HepG2 (cell line): Measurements from ENCODE around the gene SPECC1L. TPM values are rescaled to one million over a fixed set of nuclear protein-coding genes. Genes with fewer than 3 reads are reported as not detected.

Experiments used
- ATAC-seq: fragments of 200-7000 bp; cut with Tn5 transposase; 3 replicates; pipeline ENCODE4 v1.9.1; 2020; ENCODE audit warnings: mild to moderate bottlenecking, moderate library complexity
- BruUV-seq: library from RNA; stranded (reverse); fragments of 400-500 nt; replicated peaks from 2 replicates; lab custom pipeline; 2021; lab: Mats Ljungman, UMichigan
- CTCF ChIA-PET: fragments of 300-600 bp; formaldehyde crosslinking; extraction: SDS; loops from one replicate; lab custom pipeline; 2021; ENCODE audit warnings: low total read pairs, inconsistent platforms, low intra/inter-chr PET ratio; lab: Yijun Ruan, JAX
- POLR2A ChIA-PET: fragments of 350-600 bp; sonication (Branson Sonifier 250); formaldehyde crosslinking; loops from one replicate; lab custom pipeline; 2020; ENCODE audit warnings: antibody characterized with exemption, inconsistent platforms; lab: Yijun Ruan, JAX
- DNase-seq: peaks from one replicate; pipeline ENCODE4 v3.0.0-alpha.2; 2015; ENCODE audit warnings: low spot score
- FAIRE-seq: peaks from 3 replicates; lab custom pipeline; 2011; peaks lifted over from hg19 to GRCh38; lab: Jason Lieb, UNC
- H2AFZ ChIP-seq: one replicate; pipeline ENCODE4 v1.6.1; 2011; ENCODE audit warnings: low read length, inconsistent platforms
- H3K27ac ChIP-seq: fragments of 300-600 bp; 3 replicates; pipeline ENCODE4 v1.8.0; 2011; ENCODE audit warnings: mixed run types, mild to moderate bottlenecking, mixed read lengths, low read length, inconsistent platforms; ENCODE audit not compliant: insufficient read depth; ENCODE audit errors: extremely low read length
- H3K27me3 ChIP-seq, 2 experiments: fragments of 200-600 bp in 1 of 2; 2 replicates in 1 of 2; 3 replicates in 1 of 2; pipeline versions ENCODE4 v1.6.0 to v1.8.0; 2011; ENCODE audit warnings: low read length in 2 of 2, mild to moderate bottlenecking in 2 of 2, moderate library complexity in 2 of 2, inconsistent platforms in 1 of 2; ENCODE audit not compliant: insufficient read depth in 2 of 2, control insufficient read depth in 1 of 2
- H3K36me3 ChIP-seq, 2 experiments: fragments of 200-600 bp in 1 of 2; replicated peaks in 1 of 2; 2 replicates in 1 of 2; 3 replicates in 1 of 2; pipeline versions ENCODE4 v1.5.1 to v1.8.0; 2011; ENCODE audit warnings: low read length in 2 of 2, inconsistent platforms in 1 of 2; ENCODE audit not compliant: insufficient read depth in 2 of 2, control insufficient read depth in 1 of 2
- H3K4me1 ChIP-seq: 2 replicates; pipeline ENCODE4 v1.5.1; 2012; ENCODE audit warnings: low read length, inconsistent platforms; ENCODE audit not compliant: insufficient read depth
- H3K4me2 ChIP-seq: 2 replicates; pipeline ENCODE4 v1.6.0; 2011; ENCODE audit warnings: low read depth, low read length, inconsistent platforms
- H3K4me3 ChIP-seq, 3 experiments: fragments of 200-600 bp in 1 of 3; sonication (generic), shearing (Covaris generic) in 1 of 3; replicated peaks in 1 of 3; 2 replicates each; pipeline ENCODE4 v1.5.1; 2011 to 2016; ENCODE audit warnings: low read length in 3 of 3, inconsistent platforms in 2 of 3, low read depth in 2 of 3, mild to moderate bottlenecking in 2 of 3, control low read depth in 1 of 3, mixed read lengths in 1 of 3; ENCODE audit not compliant: insufficient read depth in 1 of 3
- H3K79me2 ChIP-seq: one replicate; pipeline ENCODE4 v1.6.1; 2011; ENCODE audit warnings: low read length, inconsistent platforms; ENCODE audit not compliant: insufficient read depth
- H3K9ac ChIP-seq: 2 replicates; pipeline ENCODE4 v1.6.0; 2011; ENCODE audit warnings: mild to moderate bottlenecking, low read depth, low read length, inconsistent platforms; ENCODE audit not compliant: insufficient read depth
- H3K9me3 ChIP-seq: 2 replicates; pipeline ENCODE4 v1.5.1; 2012; ENCODE audit warnings: mild to moderate bottlenecking, low read length
- H4K20me1 ChIP-seq: 2 replicates; pipeline ENCODE4 v1.6.0; 2011; ENCODE audit warnings: inconsistent platforms, mild to moderate bottlenecking, low read length, moderate library complexity; ENCODE audit not compliant: insufficient read depth
- ARNT2 ChIP-seq: sonication (generic); formaldehyde crosslinking; IDR thresholded peaks from 2 replicates; pipeline ENCODE4 v1.8.0; 2022; ENCODE audit warnings: mild to moderate bottlenecking, low read depth, missing genetic modification reagents, moderate library complexity
- DPF2 ChIP-seq: sonication (generic); formaldehyde crosslinking; IDR thresholded peaks from 2 replicates; pipeline ENCODE4 v1.4.0; 2020; ENCODE audit warnings: mild to moderate bottlenecking, low read depth, missing genetic modification reagents, borderline replicate concordance
- DR1 ChIP-seq: sonication (generic); formaldehyde crosslinking; IDR thresholded peaks from 2 replicates; pipeline ENCODE4 v1.8.0; 2021; ENCODE audit warnings: mild to moderate bottlenecking, missing genetic modification reagents, inconsistent platforms
- MLX ChIP-seq: IDR thresholded peaks from 2 replicates; pipeline ENCODE4 v1.6.1; 2016
- TFDP2 ChIP-seq: sonication (generic); formaldehyde crosslinking; IDR thresholded peaks from 2 replicates; pipeline ENCODE4 v1.4.0; 2020; ENCODE audit warnings: missing genetic modification reagents
- ZFP36L1 ChIP-seq: sonication (generic); formaldehyde crosslinking; IDR thresholded peaks from 2 replicates; pipeline ENCODE4 v1.8.0; 2022; ENCODE audit warnings: mild to moderate bottlenecking, missing genetic modification reagents, moderate library complexity
- ZMYM3 ChIP-seq: sonication (generic); formaldehyde crosslinking; IDR thresholded peaks from 2 replicates; pipeline ENCODE4 v1.5.1; 2020; ENCODE audit warnings: mild to moderate bottlenecking, missing genetic modification reagents
- ZNF558 ChIP-seq: sonication (generic); formaldehyde crosslinking; IDR thresholded peaks from 2 replicates; pipeline ENCODE4 v1.9.0; 2022; ENCODE audit warnings: mild to moderate bottlenecking, missing genetic modification reagents, borderline replicate concordance
- ZNF687 ChIP-seq: sonication (generic); formaldehyde crosslinking; IDR thresholded peaks from 2 replicates; pipeline ENCODE4 v1.5.1; 2020; ENCODE audit warnings: mild to moderate bottlenecking, missing genetic modification reagents, moderate library complexity
- ZSCAN25 ChIP-seq: sonication (generic); formaldehyde crosslinking; IDR thresholded peaks from 2 replicates; pipeline ENCODE4 v1.8.0; 2022; ENCODE audit warnings: mild to moderate bottlenecking, missing genetic modification reagents
- WGBS: methylation state at CpG from one replicate; pipeline ENCODE4 v1.1.6; 2017; ENCODE audit warnings: low lambda C conversion rate; 5-methylcytosine and 5-hydroxymethylcytosine counted together
- in situ Hi-C: cut with HindIII; loops from 2 replicates; pipeline ENCODE4 v1.10.0; 2017; ENCODE audit warnings: low pct_unique_long_range_greater_than_20kb; ENCODE audit not compliant: extremely low pct_ligation_motif_present
- intact Hi-C: fragments of 100-400 bp; cut with micrococcal nuclease; formaldehyde crosslinking; loops from one replicate; pipeline ENCODE4 v1.10.0; 2022; ENCODE audit not compliant: unreplicated experiment
- polyA plus RNA-seq, 8 experiments: library from polyadenylated mRNA; depleted of rRNA in 3 of 8; stranded (reverse) in 7 of 8; unstranded in 1 of 8; fragments of >200 nt; fragmentation: Illumina TruSeq in 4 of 8; extraction: Trizol in 4 of 8; gene quantifications; 2 replicates each; pipeline versions ENCODE4 v1.2.1 to v1.2.3, GENCODE V29; 2011 to 2016; ENCODE audit warnings: low read depth in 4 of 8, missing spikeins in 1 of 8, mixed read lengths in 1 of 8; ENCODE audit not compliant: insufficient read depth in 1 of 8
- total RNA-seq, 5 experiments: library from RNA; depleted of rRNA; stranded (reverse); fragments of >200 nt; fragmentation: Illumina TruSeq; extraction: Trizol; gene quantifications; 2 replicates each; pipeline ENCODE4 v1.2.3, GENCODE V29; 2016; ENCODE audit warnings: low read depth in 1 of 5
- TF ChIP-seq, protein P1 (sequence below): sonication (generic); formaldehyde crosslinking; IDR thresholded peaks from 2 replicates; pipeline ENCODE4 v1.5.0; 2020; ENCODE audit warnings: missing genetic modification reagents, mild to moderate bottlenecking, borderline replicate concordance
- TF ChIP-seq, protein P2 (sequence below): sonication (generic); formaldehyde crosslinking; IDR thresholded peaks from 2 replicates; pipeline ENCODE4 v1.4.0; 2020; ENCODE audit warnings: missing genetic modification reagents

The SPECC1L gene
- total and polyA plus RNA-seq, 2 of the 13 experiments (the other 11 are each of a cell fraction or from before 2014, with no cell fraction given) = 14.1 to 30.3 TPM

- TF ChIP-seq TFDP2 (CRISPR knock-in tag) (no peak), ARNT2 (CRISPR knock-in tag) (no peak), ZSCAN25 (CRISPR knock-in tag) (no peak)
Observed at GRCh38 chr22:24455039-24455438, 184.4 kb downstream of the SPECC1L start (continued).

- in situ Hi-C loops (no loop called here), intact Hi-C loops (no loop called here)
- ATAC-seq (peak; percentile 89), FAIRE-seq (peak; percentile 55), DNase-seq (peak; percentile 47)
- Histone ChIP-seq H3K9me3 (no peaks in the 10 kb centered on the region), H3K27me3 (no peaks in the 10 kb centered on the region), H3K4me1 (peaks cover 43% of the 10 kb centered on the region), H3K27ac (no peak overlapping the region), H3K4me2 (peak overlapping the region; percentile 61), H2AFZ (no peak overlapping the region), H3K9ac (no peak overlapping the region), H3K79me2 (no peaks in the 10 kb centered on the region), H3K36me3 (no peaks in the 10 kb centered on the region), H3K4me3 (no peak overlapping the region), H4K20me1 (no peaks in the 10 kb centered on the region)
- ChIA-PET POLR2A (interaction anchor here (1.2 to 1.9 kb wide), 2 partner anchors 41 to 50 kb away, joined by 3 to 7 read pairs; no protein-coding TSS in a partner anchor), CTCF (no interaction called here)
- 25% methylated on average over 8 of the region's 9 CpGs for WGBS
- no TSS peak for BruUV-seq
- TF ChIP-seq, protein P1, sequence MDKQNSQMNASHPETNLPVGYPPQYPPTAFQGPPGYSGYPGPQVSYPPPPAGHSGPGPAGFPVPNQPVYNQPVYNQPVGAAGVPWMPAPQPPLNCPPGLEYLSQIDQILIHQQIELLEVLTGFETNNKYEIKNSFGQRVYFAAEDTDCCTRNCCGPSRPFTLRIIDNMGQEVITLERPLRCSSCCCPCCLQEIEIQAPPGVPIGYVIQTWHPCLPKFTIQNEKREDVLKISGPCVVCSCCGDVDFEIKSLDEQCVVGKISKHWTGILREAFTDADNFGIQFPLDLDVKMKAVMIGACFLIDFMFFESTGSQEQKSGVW = no peak
- TF ChIP-seq ZNF558 (CRISPR knock-in tag) = no peak
- TF ChIP-seq, protein P2, sequence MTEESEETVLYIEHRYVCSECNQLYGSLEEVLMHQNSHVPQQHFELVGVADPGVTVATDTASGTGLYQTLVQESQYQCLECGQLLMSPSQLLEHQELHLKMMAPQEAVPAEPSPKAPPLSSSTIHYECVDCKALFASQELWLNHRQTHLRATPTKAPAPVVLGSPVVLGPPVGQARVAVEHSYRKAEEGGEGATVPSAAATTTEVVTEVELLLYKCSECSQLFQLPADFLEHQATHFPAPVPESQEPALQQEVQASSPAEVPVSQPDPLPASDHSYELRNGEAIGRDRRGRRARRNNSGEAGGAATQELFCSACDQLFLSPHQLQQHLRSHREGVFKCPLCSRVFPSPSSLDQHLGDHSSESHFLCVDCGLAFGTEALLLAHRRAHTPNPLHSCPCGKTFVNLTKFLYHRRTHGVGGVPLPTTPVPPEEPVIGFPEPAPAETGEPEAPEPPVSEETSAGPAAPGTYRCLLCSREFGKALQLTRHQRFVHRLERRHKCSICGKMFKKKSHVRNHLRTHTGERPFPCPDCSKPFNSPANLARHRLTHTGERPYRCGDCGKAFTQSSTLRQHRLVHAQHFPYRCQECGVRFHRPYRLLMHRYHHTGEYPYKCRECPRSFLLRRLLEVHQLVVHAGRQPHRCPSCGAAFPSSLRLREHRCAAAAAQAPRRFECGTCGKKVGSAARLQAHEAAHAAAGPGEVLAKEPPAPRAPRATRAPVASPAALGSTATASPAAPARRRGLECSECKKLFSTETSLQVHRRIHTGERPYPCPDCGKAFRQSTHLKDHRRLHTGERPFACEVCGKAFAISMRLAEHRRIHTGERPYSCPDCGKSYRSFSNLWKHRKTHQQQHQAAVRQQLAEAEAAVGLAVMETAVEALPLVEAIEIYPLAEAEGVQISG (CRISPR knock-in tag) = no peak
- TF ChIP-seq MLX = no peak
- no peak for TF ChIP-seq ZFP36L1 (CRISPR knock-in tag)
- no peak for TF ChIP-seq ZMYM3 (CRISPR knock-in tag)
- peak; percentile 31; the same call in 1 of the 2 replicates for TF ChIP-seq ZNF687
- no peak for TF ChIP-seq DR1 (CRISPR knock-in tag)
- TF ChIP-seq DPF2 (CRISPR knock-in tag) = no peak
Observed at GRCh38 chr22:24455751-24456426, 185.3 kb downstream of the SPECC1L start.
